22Rv1 (cell line): ENCODE results near the gene RYK.
"Not testable (repeated sequence)": the region's sequence is repeated elsewhere in the genome, so short reads cannot be mapped to it uniquely, and the experiment has no call there.

ENCODE experiments used
- H3K27ac ChIP-seq: fragments of 450-650 bp; 2 replicates; pipeline ENCODE4 v1.5.1; 2017
- CTCF ChIP-seq: fragments of 450-650 bp; IDR thresholded peaks from 2 replicates; pipeline ENCODE4 v1.5.1; 2017; ENCODE audit warnings: mild to moderate bottlenecking
- ZFX ChIP-seq: fragments of 450-650 bp; IDR thresholded peaks from 2 replicates; pipeline ENCODE4 v1.6.1; 2017; ENCODE audit warnings: antibody characterized with exemption, borderline replicate concordance

The RYK gene

GRCh38 chr3:134232151-134232550 lies 18.5 kb downstream of the RYK start:
- no peak overlapping the region for H3K27ac ChIP-seq
- no peak for TF ChIP-seq CTCF
- no peak for TF ChIP-seq ZFX

GRCh38 chr3:134231131-134231530 lies 19.5 kb downstream of the RYK start:
- no peak overlapping the region for H3K27ac ChIP-seq
- TF ChIP-seq ZFX (no peak), CTCF (no peak)

- no peak overlapping the region for H3K27ac ChIP-seq
Observed at GRCh38 chr3:134229038-134229437, 21.6 kb downstream of the RYK start.

GRCh38 chr3:134228479-134228878 lies 22.2 kb downstream of the RYK start:
- TF ChIP-seq CTCF: no peak
- no peak for TF ChIP-seq ZFX
- H3K27ac ChIP-seq: no peak overlapping the region

More at GRCh38 chr3:134229038-134229437, 21.6 kb downstream of the RYK start:
- TF ChIP-seq ZFX: no peak
- TF ChIP-seq CTCF: no peak

- no peak overlapping the region for H3K27ac ChIP-seq
- TF ChIP-seq CTCF: no peak
- TF ChIP-seq ZFX: no peak
Observed at GRCh38 chr3:134228035-134228434, 22.6 kb downstream of the RYK start.

- TF ChIP-seq CTCF: peak; percentile 62
- not testable (repeated sequence) for H3K27ac ChIP-seq
Observed at GRCh38 chr3:134224796-134225156, 25.9 kb downstream of the RYK start.

- H3K27ac ChIP-seq: no peak overlapping the region
- TF ChIP-seq ZFX (no peak), CTCF (no peak)
Observed at GRCh38 chr3:134222835-134223234, 27.8 kb downstream of the RYK start.
